GM12878 (cell line): ENCODE measurements around the gene CAPN1. TPM values are rescaled to one million over a fixed set of nuclear protein-coding genes. Genes with fewer than 3 reads are reported as not detected.

Experiments
- ATAC-seq: fragments of 200-7000 bp; cut with Tn5 transposase; 3 replicates; pipeline ENCODE4 v1.9.1; 2020; ENCODE audit warnings: mild to moderate bottlenecking, moderate library complexity
- BruUV-seq: library from RNA; stranded (reverse); fragments of 400-500 nt; replicated peaks from 2 replicates; lab custom pipeline; 2021; lab: Mats Ljungman, UMichigan
- CTCF ChIA-PET: fragments of 300-600 bp; sonication (Branson Sonifier 250); formaldehyde crosslinking; extraction: SDS; loops from one replicate; lab custom pipeline; 2021; ENCODE audit warnings: inconsistent platforms; lab: Yijun Ruan, JAX
- POLR2A ChIA-PET: fragments of 350-600 bp; formaldehyde crosslinking; extraction: SDS; loops from one replicate; lab custom pipeline; 2021; ENCODE audit warnings: inconsistent platforms; lab: Charles Lee
- RAD21 ChIA-PET: fragments of 300-600 bp; sonication (Branson Sonifier 250); formaldehyde crosslinking; loops from one replicate; lab custom pipeline; 2023; ENCODE audit warnings: antibody characterized with exemption; ENCODE audit not compliant: unreplicated experiment; lab: Charles Lee
- SMC1A ChIA-PET: fragments of 300-600 bp; sonication (Branson Sonifier 250); formaldehyde crosslinking; loops from one replicate; lab custom pipeline; 2023; ENCODE audit not compliant: unreplicated experiment, uncharacterized antibody; lab: Charles Lee
- DNase-seq: peaks from one replicate; pipeline ENCODE4 v3.0.0-alpha.2; 2011; ENCODE audit warnings: low read depth, low spot score
- FAIRE-seq: peaks from 3 replicates; lab custom pipeline; 2011; peaks lifted over from hg19 to GRCh38; lab: Jason Lieb, UNC
- H2AFZ ChIP-seq: 2 replicates; pipeline ENCODE4 v1.6.0; 2011; ENCODE audit warnings: low read depth, low read length, control low read depth; ENCODE audit not compliant: control insufficient read depth
- H3K27ac ChIP-seq: 2 replicates; pipeline ENCODE4 v1.5.1; 2011; ENCODE audit warnings: control low read depth; ENCODE audit not compliant: control insufficient read depth, insufficient read depth
- H3K27me3 ChIP-seq, 2 experiments: replicated peaks in 1 of 2; 2 replicates each; pipeline versions ENCODE4 v1.6.0 to v1.6.1; 2011; ENCODE audit warnings: low read length in 1 of 2; ENCODE audit not compliant: control insufficient read depth in 2 of 2, insufficient read depth in 2 of 2
- H3K36me3 ChIP-seq, 2 experiments: 2 replicates each; pipeline ENCODE4 v1.5.1; 2011; ENCODE audit warnings: low read length in 1 of 2; ENCODE audit not compliant: control insufficient read depth in 2 of 2, insufficient read depth in 2 of 2
- H3K4me1 ChIP-seq: 2 replicates; pipeline ENCODE4 v1.6.1; 2011; ENCODE audit warnings: mild to moderate bottlenecking, low read length, moderate library complexity, mixed read lengths; ENCODE audit not compliant: control insufficient read depth, insufficient read depth
- H3K4me2 ChIP-seq: 2 replicates; pipeline ENCODE4 v1.6.0; 2011; ENCODE audit warnings: control low read depth; ENCODE audit not compliant: control insufficient read depth, insufficient read depth
- H3K4me3 ChIP-seq: fragments of 200-600 bp; sonication (generic); 2 replicates; pipeline ENCODE4 v1.5.1; 2016
- H3K79me2 ChIP-seq: 2 replicates; pipeline ENCODE4 v1.6.0; 2011; ENCODE audit warnings: low read length; ENCODE audit not compliant: control insufficient read depth, insufficient read depth
- H3K9ac ChIP-seq: 2 replicates; pipeline ENCODE4 v1.8.0; 2011; ENCODE audit warnings: low read length, control low read depth, mixed read lengths; ENCODE audit not compliant: control insufficient read depth, insufficient read depth
- H3K9me3 ChIP-seq: replicated peaks from 3 replicates; pipeline ENCODE4 v1.5.1; 2011; ENCODE audit warnings: mild to moderate bottlenecking, low read length; ENCODE audit not compliant: control insufficient read depth, insufficient read depth
- H4K20me1 ChIP-seq: 2 replicates; pipeline ENCODE4 v1.6.0; 2011; ENCODE audit not compliant: control insufficient read depth, insufficient read depth
- BMI1 ChIP-seq: fragments of 450-650 bp; IDR thresholded peaks from 2 replicates; pipeline ENCODE4 v1.6.1; 2016; ENCODE audit warnings: mild to moderate bottlenecking, moderate library complexity, borderline replicate concordance
- HDGF ChIP-seq: fragments of 450-650 bp; IDR thresholded peaks from 2 replicates; pipeline ENCODE4 v1.6.1; 2016; ENCODE audit warnings: antibody characterized with exemption
- MTA3 ChIP-seq: IDR thresholded peaks from 2 replicates; pipeline ENCODE4 v1.6.1; 2012; ENCODE audit warnings: low read length, inconsistent platforms, borderline replicate concordance
- RUNX3 ChIP-seq: IDR thresholded peaks from 2 replicates; pipeline ENCODE4 v1.6.1; 2012; ENCODE audit warnings: low read length, inconsistent platforms
- SMARCA5 ChIP-seq: fragments of 450-650 bp; IDR thresholded peaks from 2 replicates; pipeline ENCODE4 v1.6.1; 2017; ENCODE audit warnings: mild to moderate bottlenecking
- WGBS: methylation state at CpG from one replicate; pipeline ENCODE4 v1.1.6; 2016; ENCODE audit warnings: low lambda C conversion rate; ENCODE audit not compliant: insufficient replicate concordance, insufficient coverage; ENCODE audit errors: missing lambda C conversion rate; 5-methylcytosine and 5-hydroxymethylcytosine counted together
- in situ Hi-C: fragments of 300-500 bp; cut with MboI; formaldehyde crosslinking; loops from 9 replicates; pipeline ENCODE4 v1.14.3; 2018; ENCODE audit warnings: mixed read lengths
- intact Hi-C: fragments of 100-400 bp; cut with micrococcal nuclease; formaldehyde crosslinking; loops from one replicate; pipeline ENCODE4 v1.14.2; 2022; ENCODE audit not compliant: unreplicated experiment
- polyA plus RNA-seq, 11 experiments: library from polyadenylated mRNA; depleted of rRNA in 4 of 11; unstranded in 6 of 11; stranded (reverse) in 5 of 11; fragments of >200 nt; fragmentation: Nextera tagmentation in 4 of 11; fragmentation: Illumina TruSeq in 1 of 11; extraction: Ambion mirVana in 4 of 11; extraction: Trizol in 1 of 11; gene quantifications; 1 replicate in 1 of 11; 2 replicates in 10 of 11; pipeline versions ENCODE4 v1.2.1 to v1.2.3, GENCODE V29; 2011 to 2016; ENCODE audit warnings: inconsistent platforms in 2 of 11, missing spikeins in 2 of 11, low read depth in 1 of 11
- total RNA-seq, 4 experiments: library from RNA; depleted of rRNA in 3 of 4; stranded (reverse); fragments of >200 nt in 3 of 4; fragmentation: Illumina TruSeq in 1 of 4; extraction: Trizol in 1 of 4; gene quantifications; 2 replicates each; pipeline versions ENCODE4 v1.2.1 to v1.2.3, GENCODE V29; 2013 to 2021
- TF ChIP-seq, protein P1 (sequence below): fragments of 450-650 bp; IDR thresholded peaks from 2 replicates; pipeline ENCODE4 v1.6.1; 2016; ENCODE audit warnings: mild to moderate bottlenecking
- TF ChIP-seq, protein P2 (sequence below): fragments of 450-650 bp; IDR thresholded peaks from 2 replicates; pipeline ENCODE4 v1.6.1; 2016; ENCODE audit warnings: mild to moderate bottlenecking, moderate library complexity, borderline replicate concordance

Gene CAPN1
- total and polyA plus RNA-seq, 10 of the 15 experiments (the other 5 are each of a cell fraction or from before 2014, with no cell fraction given) = 2.2 to 167 (median 77.3) TPM

DNA sequence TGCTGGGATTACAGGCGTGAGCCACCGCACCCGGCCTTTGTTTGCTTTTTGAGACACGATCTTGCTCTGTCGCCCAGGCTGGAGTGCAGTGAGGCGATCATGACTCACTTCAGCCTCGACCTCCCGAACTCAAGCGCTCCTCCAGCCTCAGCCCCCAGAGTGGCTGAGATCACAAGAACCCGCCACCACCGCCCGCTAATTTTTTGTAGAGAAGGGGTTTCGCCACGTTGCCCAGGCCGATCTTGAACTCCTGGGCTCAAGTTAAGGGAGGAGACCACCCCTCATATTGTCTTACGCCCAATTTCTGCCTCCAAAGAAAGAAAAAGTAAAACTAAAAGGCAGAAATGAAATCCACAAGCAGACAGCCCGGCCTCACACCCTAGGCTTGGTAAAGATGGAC is 78.6 kb downstream of the CAPN1 start (continued):
- TF ChIP-seq MTA3 (no peak), SMARCA5 (no peak)
- TF ChIP-seq, all 136 proteins: peak for 0

- peak; percentile 28 for ATAC-seq
These were observed 79.2 kb downstream of the CAPN1 start for GRCh38 chr11:65260756-65261590.

More at GRCh38 chr11:65260756-65261590, 79.2 kb downstream of the CAPN1 start:
- peaks cover 33% of the 10 kb centered on the region for H3K79me2 ChIP-seq
- no peaks in the 10 kb centered on the region for H4K20me1 ChIP-seq
- ChIA-PET SMC1A (interaction anchor here (1.0 to 1.9 kb wide), 4 partner anchors 19 to 156 kb away, joined by 3 to 8 read pairs (median 6); no protein-coding TSS in a partner anchor), CTCF (interaction anchor here (1.0 to 2.6 kb wide), 8 partner anchors 10 to 139 kb away, joined by 3 to 30 read pairs (median 6); partner anchors contain the start of genes CDC42EP2, FAU and MRPL49), POLR2A (interaction anchor here (1.2 to 2.4 kb wide), 11 partner anchors 11 to 157 kb away, joined by 3 to 19 read pairs (median 8); partner anchors contain the start of genes DPF2, FAU and MRPL49)
- peak overlapping the region; percentile 46 for H3K4me3 ChIP-seq
- TSS peak; percentile 98 for BruUV-seq
- H3K9me3 ChIP-seq = no peaks in the 10 kb centered on the region
- H3K27ac ChIP-seq = peak overlapping the region; percentile 98
- peaks cover 3% of the 10 kb centered on the region for H3K4me1 ChIP-seq
- peak overlapping the region; percentile 98 for H3K4me2 ChIP-seq
- no peak for FAIRE-seq
- H3K27me3 ChIP-seq = no peaks in the 10 kb centered on the region
- intact Hi-C loops = loop anchor here (5.0 kb wide), 1 partner anchor 71 kb away; the partner anchor contains the start of gene DPF2
- TF ChIP-seq, protein P1, sequence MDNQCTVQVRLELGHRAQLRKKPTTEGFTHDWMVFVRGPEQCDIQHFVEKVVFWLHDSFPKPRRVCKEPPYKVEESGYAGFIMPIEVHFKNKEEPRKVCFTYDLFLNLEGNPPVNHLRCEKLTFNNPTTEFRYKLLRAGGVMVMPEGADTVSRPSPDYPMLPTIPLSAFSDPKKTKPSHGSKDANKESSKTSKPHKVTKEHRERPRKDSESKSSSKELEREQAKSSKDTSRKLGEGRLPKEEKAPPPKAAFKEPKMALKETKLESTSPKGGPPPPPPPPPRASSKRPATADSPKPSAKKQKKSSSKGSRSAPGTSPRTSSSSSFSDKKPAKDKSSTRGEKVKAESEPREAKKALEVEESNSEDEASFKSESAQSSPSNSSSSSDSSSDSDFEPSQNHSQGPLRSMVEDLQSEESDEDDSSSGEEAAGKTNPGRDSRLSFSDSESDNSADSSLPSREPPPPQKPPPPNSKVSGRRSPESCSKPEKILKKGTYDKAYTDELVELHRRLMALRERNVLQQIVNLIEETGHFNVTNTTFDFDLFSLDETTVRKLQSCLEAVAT = 0 out of 2 replicates have a peak, but pooled peaks have one; percentile 13
- TF ChIP-seq RUNX3 (no peak), BMI1 (peak; percentile 35), HDGF (no peak)
- TF ChIP-seq, protein P2, sequence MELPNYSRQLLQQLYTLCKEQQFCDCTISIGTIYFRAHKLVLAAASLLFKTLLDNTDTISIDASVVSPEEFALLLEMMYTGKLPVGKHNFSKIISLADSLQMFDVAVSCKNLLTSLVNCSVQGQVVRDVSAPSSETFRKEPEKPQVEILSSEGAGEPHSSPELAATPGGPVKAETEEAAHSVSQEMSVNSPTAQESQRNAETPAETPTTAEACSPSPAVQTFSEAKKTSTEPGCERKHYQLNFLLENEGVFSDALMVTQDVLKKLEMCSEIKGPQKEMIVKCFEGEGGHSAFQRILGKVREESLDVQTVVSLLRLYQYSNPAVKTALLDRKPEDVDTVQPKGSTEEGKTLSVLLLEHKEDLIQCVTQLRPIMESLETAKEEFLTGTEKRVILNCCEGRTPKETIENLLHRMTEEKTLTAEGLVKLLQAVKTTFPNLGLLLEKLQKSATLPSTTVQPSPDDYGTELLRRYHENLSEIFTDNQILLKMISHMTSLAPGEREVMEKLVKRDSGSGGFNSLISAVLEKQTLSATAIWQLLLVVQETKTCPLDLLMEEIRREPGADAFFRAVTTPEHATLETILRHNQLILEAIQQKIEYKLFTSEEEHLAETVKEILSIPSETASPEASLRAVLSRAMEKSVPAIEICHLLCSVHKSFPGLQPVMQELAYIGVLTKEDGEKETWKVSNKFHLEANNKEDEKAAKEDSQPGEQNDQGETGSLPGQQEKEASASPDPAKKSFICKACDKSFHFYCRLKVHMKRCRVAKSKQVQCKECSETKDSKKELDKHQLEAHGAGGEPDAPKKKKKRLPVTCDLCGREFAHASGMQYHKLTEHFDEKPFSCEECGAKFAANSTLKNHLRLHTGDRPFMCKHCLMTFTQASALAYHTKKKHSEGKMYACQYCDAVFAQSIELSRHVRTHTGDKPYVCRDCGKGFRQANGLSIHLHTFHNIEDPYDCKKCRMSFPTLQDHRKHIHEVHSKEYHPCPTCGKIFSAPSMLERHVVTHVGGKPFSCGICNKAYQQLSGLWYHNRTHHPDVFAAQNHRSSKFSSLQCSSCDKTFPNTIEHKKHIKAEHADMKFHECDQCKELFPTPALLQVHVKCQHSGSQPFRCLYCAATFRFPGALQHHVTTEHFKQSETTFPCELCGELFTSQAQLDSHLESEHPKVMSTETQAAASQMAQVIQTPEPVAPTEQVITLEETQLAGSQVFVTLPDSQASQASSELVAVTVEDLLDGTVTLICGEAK = 0 out of 2 replicates have a peak, but pooled peaks have one; percentile 32
- TF ChIP-seq, all 136 proteins: peak for 3
- in situ Hi-C loops = no loop called here
- WGBS = 66% methylated on average over 26 of the region's 26 CpGs
- H3K36me3 ChIP-seq = no peaks in the 10 kb centered on the region; a peak in 1 of 4 replicates
- H2AFZ ChIP-seq = peak overlapping the region; percentile 97
- DNase-seq = no peak
- RAD21 ChIA-PET = interaction anchor here (1.0 to 2.0 kb wide), 9 partner anchors 10 to 310 kb away, joined by 3 to 12 read pairs (median 6); partner anchors contain the start of genes CAPN1 and DPF2
- H3K9ac ChIP-seq = peak overlapping the region; percentile 100
